Left hindlimb (tissue), 1 donor: ENCODE data around the gene DYSF.

Experiments
- DNase-seq: peaks from one replicate; pipeline ENCODE4 v3.0.0-alpha.2; 2018

Gene DYSF

DNA sequence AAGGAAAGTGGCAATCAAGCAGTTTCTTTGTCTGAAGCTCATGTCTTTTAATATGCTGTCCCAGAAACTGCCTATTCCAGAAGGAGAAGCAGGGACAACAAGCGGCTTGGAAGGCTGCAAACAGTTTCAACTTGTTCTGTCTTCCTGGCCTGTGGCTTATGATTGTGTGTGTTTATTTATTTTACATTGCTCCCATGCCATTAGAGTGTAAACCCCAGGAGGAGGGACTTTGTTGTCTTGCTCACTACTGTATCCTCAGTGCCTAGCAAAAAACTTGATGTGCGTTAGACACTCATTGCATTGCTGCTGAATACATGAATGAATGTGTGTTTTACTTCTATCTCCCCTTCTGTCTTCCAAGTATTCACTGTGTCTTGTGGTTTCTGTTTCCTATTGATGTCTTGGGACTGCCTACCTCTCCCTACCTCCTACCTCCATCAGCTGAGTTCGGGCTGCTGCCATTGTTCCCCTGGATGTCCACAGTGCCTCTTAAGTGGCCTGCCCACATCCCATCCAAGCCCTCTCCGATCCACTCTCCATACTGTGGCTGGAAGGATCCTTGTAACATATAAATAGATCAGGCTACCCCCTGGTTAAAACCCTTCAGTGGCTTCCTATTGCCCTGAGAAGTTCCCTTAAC is 261.4 kb downstream of the DYSF start:
- no peak for DNase-seq

DNA sequence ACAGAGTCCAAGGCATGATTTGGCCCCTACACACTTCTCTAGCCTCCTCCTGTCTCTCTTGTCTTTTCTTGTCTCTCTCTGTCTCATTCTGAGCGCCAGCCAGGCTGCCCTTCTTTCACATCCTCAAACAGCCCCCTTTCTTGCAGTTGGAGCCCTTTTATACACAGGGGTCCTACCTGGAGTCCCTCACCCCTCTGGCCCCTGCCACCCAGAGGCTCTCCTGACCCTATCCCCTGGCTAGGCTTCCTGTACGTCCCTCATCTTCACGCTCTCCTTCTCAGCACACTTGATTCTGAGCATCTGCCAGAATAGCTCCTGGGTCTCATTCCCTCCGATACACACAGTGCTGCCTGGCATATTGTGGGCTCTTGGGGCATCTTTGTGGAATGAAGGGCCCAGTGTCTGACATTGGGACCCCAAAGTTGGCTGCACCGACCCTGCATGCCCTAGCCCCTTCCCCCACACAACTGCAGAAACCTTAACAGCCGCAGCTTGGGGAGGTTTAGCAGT is 261.9 kb downstream of the DYSF start:
- DNase-seq = peak; percentile 23

DNA sequence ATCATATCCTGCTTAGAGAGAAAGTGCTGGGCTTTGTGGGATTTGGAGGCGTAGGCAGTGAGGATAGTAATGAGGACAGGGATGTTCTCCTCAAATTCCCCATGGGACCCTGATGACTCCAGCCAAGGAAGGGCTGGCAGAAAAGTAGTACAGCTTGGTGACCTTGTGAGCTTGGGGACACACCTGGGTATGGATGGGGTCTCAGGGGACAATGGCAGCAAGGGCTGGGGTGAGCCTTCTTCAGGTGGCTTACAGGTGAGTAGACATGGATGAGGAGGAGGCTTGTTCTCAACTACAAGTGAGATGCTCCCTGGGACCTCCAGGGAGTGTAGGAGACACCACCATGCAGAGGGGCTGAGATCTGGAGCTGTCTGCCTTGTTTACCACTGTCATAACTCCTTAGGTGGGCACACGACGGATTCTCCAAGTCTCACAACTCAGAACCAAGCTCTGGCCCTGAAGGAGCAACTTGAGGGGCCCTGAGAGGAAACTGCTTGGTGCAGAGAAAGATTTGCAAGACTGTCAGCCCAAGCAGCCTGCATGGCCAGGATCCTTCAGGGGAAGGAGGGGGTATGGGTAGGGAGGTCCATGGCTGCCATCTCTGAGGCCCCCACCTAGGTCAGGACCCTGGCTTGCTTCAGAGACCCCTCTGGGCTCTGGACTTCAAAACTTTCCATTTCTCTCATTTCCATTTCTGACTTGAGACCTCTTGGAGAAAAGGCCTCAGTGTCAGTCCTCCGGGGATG is 262.8 kb downstream of the DYSF start:
- DNase-seq = no peak

GRCh38 chr2:71716697-71717624 is 263.6 kb downstream of the DYSF start:
- peak; percentile 89 for DNase-seq

GRCh38 chr2:71718686-71719085 is 265.3 kb downstream of the DYSF start:
- DNase-seq = peak; percentile 29

DNA sequence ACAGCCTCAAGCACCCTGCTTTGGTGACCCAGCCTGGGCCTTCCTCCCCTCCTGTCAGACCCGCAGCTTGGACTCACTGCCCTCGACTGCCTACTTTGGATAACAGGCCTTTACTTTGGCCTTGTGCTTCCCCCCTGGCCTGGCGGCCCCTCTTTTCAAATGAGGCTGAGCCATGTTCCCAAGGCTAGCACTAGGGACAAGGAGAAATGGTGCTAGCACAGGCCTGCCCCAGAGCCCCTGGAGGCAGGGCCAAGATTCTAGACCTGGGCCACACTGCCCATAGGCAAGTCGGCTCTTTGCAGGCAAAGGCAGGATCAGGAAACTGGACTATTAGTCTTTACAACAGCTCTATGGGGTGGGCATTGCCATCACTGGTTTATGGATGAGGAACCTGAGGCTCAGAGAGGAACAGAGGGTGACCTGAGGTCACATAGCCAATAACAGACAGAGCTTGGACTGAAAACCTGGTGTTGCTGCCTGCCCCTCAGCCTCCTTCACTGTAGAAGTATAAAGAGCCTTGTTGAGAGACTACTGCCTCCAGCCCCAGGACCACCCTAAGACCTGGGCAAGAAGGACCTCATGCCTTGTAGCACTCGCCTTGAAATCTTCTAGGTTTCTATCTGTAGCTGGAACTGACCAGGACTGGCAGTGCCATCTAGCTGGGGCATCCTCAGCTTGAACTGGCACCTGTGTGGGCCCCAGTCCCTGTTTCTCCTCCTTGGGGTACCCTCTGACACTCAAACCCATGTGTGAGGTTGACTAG is 266.3 kb downstream of the DYSF start:
- peak; percentile 11 for DNase-seq

DNA sequence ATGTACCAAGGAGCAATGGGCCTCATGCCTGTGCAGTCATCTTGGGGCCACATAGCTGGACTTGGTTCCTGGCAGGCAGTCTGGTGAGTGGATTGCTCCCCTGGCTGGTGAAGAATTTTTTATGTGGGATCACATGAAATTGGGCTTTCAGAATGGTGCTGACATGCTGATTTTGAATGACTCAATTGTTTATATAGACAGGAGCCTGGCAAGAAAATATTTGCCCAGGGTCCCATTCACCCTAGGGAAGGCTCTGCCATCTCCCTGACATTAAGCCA is 266.9 kb downstream of the DYSF start:
- DNase-seq = no peak

DNA sequence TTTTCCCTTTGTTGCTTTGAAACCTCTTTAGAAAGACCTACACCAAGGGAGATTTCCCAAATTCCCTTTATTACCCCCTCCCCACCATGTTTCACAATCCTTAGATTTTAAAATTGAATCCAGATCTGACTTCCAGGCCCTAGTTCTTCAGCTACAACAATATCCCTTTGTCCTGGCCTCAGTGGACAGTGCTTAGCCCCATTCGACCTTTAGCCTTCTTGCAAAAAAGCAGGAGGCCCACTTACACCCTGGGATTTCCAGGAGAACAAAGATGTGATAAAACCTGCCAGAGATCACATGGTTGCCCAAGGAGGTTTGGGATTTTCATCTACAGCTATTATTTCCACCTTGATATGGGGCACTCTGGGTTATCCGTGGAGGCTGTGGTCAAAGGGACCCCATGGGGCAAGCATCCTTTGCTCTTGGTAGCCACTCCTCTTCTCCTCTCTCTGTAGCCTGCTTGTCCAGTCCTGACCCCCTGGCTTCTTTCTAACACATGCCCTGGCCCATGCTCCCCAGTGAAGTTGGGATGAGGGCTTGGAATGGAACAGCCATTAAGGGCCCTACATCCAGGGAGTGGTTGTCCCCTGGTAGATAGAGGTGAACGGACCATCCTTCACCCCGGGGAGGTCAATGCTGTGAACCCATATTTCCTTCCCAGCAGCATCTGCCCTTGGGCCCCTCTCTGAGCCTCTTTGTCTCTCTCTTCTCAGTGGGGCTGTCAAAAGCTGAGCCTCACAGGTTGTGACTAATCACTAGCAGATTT is 267.4 kb downstream of the DYSF start:
- DNase-seq = peak; percentile 6

DNA sequence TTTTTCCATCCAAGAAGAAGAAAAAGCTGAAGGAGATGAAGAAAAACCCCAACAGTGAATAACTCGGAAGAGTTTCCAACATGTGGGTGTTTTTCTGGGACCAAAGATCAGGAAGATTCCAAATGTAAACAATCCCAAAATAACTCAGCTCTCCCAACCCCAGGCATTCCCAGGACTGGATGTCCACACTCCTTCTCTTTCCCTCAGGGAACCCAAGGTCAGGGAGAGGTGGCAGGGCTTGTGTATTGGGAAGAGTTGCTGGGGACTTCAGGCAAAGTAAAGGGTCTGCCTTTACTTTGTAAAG is 268.0 kb downstream of the DYSF start:
- peak; percentile 26 for DNase-seq

GRCh38 chr2:71721669-71722068 is 268.3 kb downstream of the DYSF start:
- peak; percentile 23 for DNase-seq

DNA sequence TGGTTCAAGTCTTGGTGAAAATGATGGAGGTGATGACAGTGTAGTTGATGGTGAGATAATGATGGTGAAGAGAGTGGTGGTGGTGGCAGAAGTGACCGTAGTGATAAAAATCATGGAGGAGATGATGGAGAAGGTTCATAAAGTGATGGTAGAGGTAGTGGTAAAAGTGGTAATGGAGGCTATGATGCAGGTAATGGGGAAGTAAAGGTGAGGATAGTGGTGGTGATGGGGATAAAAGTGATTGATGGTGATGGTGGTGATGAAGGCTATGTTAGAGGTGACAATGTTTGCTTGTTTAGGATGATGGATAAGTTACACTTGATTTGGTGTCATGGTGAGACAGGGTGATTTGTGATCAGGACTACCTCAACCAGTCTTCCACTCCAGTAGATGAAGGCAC is 268.9 kb downstream of the DYSF start:
- DNase-seq = no peak

DNA sequence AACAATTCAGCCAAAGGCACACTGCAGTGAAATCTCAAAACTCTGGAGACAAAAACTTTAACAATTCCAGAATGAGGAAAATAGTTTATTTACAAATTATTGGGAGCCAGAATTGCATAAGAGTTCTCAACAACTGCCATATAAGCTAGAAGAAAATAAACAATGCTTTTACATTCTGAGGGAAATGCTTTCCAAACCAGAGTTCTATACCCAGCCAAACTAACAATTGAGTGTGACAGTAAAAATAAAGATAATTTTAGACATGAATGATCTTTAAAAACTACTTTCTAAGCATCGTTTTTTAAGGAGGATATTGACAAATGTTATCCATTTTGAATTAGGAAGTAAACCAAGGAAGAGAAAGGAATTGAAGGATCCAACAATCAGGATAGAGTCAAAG is 271.4 kb downstream of the DYSF start:
- DNase-seq = no peak

DNA sequence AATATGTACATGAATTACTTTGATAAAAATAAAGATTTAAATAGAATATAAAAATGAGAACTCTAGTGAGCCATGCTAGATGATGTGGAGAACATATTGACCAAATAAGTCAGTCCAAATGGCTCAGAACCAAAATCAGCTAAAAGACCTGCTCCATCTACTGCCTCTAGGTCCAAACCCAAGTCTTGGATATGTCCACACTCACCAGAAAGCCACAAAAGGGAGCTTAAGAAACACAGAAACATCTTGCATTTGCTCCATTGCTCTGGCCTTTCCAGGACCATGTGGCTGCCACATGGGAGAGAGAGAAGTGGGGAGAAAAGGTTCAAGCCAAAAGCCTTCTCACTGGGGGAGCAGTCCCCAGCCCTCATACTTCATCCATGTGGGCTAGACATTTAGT is 272.5 kb downstream of the DYSF start:
- DNase-seq = peak; percentile 16

DNA sequence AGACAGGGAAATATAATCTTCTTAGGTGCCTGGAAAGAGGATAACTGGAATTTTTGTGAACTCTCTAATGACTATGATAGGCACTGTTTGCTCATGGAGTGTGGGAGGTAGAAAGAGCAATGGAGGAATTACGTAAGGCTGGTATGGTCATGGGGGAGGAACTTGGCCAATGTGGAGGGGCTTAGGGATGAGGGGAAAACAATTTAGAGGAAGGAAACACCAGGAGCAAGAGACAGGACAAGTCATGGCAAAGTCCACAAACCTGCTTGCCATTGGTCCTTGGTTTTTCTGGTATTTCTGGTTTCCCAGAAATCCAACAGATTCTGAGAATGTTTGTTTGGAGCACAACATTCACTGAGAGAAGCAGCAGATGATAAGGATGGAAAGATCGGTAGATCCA is 274.2 kb downstream of the DYSF start:
- peak; percentile 9 for DNase-seq

DNA sequence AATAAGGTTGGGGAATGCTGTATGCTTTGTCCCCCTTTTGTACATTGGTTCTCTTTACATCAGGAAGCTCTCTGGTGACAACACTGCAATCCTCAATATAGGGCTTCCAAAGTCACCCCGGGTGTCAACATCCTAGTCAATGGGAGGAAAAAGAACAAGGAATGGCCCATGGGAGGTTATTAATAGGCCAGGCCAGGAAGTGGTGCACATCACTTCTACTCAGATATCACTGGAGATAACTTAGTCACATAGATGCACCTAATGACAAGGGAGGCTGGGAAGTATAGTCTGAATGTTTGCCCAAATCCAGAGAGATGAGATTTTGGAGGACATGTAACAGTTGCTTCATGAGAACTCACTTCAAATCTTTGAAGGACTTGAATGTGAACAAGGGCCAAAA is 274.7 kb downstream of the DYSF start:
- peak; percentile 7 for DNase-seq

DNA sequence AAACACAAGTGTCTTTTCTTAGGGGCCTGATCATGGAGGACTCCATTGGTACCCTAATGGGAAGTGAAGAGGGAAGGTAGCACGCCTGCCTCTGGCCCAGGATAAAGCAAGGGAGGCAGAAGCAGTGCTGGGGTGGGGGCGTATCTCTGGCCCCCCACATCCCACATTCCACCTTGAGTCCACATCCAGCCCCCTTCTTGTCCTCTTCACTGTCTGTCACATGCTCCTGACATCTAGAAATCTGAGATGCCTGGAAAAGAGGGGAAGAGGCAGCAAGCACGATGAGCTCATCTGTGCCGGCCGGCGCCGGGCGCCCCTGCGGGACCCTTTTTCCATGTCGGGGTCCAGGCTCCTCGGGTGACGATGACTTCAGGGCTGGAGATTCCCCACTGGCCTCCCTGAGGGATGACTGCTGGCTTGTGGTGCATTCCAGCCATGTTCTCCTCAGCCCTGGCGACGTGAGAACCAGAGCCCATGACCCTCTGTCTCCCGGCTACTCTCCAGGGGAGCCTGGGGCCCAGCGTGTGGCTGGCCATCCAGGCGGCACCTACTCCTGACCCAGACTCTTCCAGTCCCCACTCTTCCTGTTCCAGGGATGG is 277.5 kb downstream of the DYSF start:
- peak; percentile 29 for DNase-seq

GRCh38 chr2:71734620-71735019 is 281.3 kb downstream of the DYSF start:
- no peak for DNase-seq

DNA sequence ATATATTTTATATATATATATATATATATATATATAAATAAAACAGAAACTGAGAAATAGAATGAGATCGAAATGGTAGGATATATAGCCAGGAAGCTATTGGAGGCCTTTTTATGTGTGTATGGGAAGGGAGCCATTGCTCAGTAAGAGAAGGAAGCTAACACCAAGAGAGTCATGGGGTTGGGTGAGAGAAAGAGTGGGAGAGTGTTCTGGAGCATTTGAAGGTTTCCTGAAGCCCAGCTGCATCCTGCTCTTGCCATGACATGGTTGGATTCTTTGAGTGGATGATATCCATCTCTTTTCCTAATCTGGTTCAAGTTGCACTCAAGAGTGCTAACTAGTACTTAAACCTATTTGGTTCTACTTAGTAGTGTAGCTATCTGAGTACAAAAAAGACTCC is 282.3 kb downstream of the DYSF start:
- DNase-seq = no peak
